ENCODE results near the gene ENOSF1. TPM values are rescaled to one million over a fixed set of nuclear protein-coding genes. Genes with fewer than 3 reads are reported as not detected.
A peak's percentile ranks its signal among the peaks of the same experiment; 100 is the strongest.

The ENOSF1 gene
- total RNA-seq, 1 donor from 2014 or later, result 96.2 TPM

- no peaks in the 10 kb centered on the region for H3K27me3 ChIP-seq
- no peaks in the 10 kb centered on the region for H3K4me1 ChIP-seq
- TF ChIP-seq CTCF (IDR thresholded peaks at IDR 0.05), result no peak
- H3K36me3 ChIP-seq, result no peaks in the 10 kb centered on the region
- no peak for ATAC-seq
- no peaks in the 10 kb centered on the region for H3K9me3 ChIP-seq
- no peak overlapping the region for H3K4me3 ChIP-seq
- DNase-seq, result no peak
- no peak overlapping the region for H3K27ac ChIP-seq
- intact Hi-C loops (cut with DNase I), result no loop called here
Observed at GRCh38 chr18:629269-630150, 82.9 kb downstream of the ENOSF1 start.

DNA sequence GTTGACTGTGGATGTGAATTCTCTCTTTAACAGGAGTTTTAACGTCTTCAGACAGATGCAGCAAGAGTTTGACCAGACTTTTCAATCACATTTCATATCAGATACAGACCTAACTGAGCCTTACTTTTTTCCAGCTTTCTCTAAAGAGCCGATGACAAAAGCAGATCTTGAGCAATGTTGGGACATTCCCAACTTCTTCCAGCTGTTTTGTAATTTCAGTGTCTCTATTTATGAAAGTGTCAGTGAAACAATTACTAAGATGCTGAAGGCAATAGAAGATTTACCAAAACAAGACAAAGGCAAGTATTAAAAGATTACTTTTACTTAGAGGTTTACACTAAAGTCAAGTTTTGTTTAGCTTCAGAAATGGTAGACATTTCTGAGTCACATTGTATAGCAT, 85.2 kb downstream of the ENOSF1 start:
- no peak overlapping the region for H3K4me3 ChIP-seq
- no peak for TF ChIP-seq CTCF (IDR thresholded peaks at IDR 0.05)
- ATAC-seq (no peak), DNase-seq (no peak)
- H3K36me3 ChIP-seq, result no peaks in the 10 kb centered on the region
- no peaks in the 10 kb centered on the region for H3K9me3 ChIP-seq
- intact Hi-C loops (cut with DNase I), result no loop called here
- no peak overlapping the region for H3K27ac ChIP-seq
- H3K4me1 ChIP-seq, result no peaks in the 10 kb centered on the region
- H3K27me3 ChIP-seq, result no peaks in the 10 kb centered on the region

- Histone ChIP-seq H3K27ac (no peak overlapping the region), H3K27me3 (no peaks in the 10 kb centered on the region), H3K4me3 (no peak overlapping the region), H3K36me3 (no peaks in the 10 kb centered on the region), H3K4me1 (no peaks in the 10 kb centered on the region), H3K9me3 (no peaks in the 10 kb centered on the region)
- ATAC-seq (peak; percentile 90), DNase-seq (peak; percentile 74)
- TF ChIP-seq CTCF (IDR thresholded peaks at IDR 0.05), result peak; percentile 82
- intact Hi-C loops (cut with DNase I), result no loop called here
Observed at GRCh38 chr18:623761-624620, 88.4 kb downstream of the ENOSF1 start.

- Histone ChIP-seq H3K27ac (no peak overlapping the region), H3K4me1 (no peaks in the 10 kb centered on the region), H3K36me3 (no peaks in the 10 kb centered on the region), H3K27me3 (no peaks in the 10 kb centered on the region), H3K9me3 (no peaks in the 10 kb centered on the region), H3K4me3 (no peak overlapping the region)
- intact Hi-C loops (cut with DNase I), result no loop called here
- no peak for TF ChIP-seq CTCF (IDR thresholded peaks at IDR 0.05)
- no peak for ATAC-seq
- DNase-seq, result no peak
Observed at GRCh38 chr18:622289-622688, 90.1 kb downstream of the ENOSF1 start.

GRCh38 chr18:621291-622043, 91.0 kb downstream of the ENOSF1 start:
- H3K27me3 ChIP-seq, result no peaks in the 10 kb centered on the region
- H3K36me3 ChIP-seq, result no peaks in the 10 kb centered on the region
- no peaks in the 10 kb centered on the region for H3K9me3 ChIP-seq
- no peak for TF ChIP-seq CTCF (IDR thresholded peaks at IDR 0.05)
- no peak overlapping the region for H3K27ac ChIP-seq
- ATAC-seq (peak; percentile 43), DNase-seq (no peak)
- no peaks in the 10 kb centered on the region for H3K4me1 ChIP-seq
- no peak overlapping the region for H3K4me3 ChIP-seq
- intact Hi-C loops (cut with DNase I), result no loop called here

Data from upper lobe of right lung (tissue), 1 donor.